ENCODE results near the gene GFER.
A peak's percentile ranks its signal among the peaks of the same experiment; 100 is the strongest.

GFER gene

GRCh38 chr16:2003827-2004641 is 20.0 kb downstream of the GFER start (continued):
- TF ChIP-seq ATF2 (tag by site-specific recombination; IDR thresholded peaks at IDR 0.05; ENCODE audit: low read depth) (no peak), ZIC2 (tag by site-specific recombination; IDR thresholded peaks at IDR 0.05) (peak; percentile 62), ZNF654 (tag by site-specific recombination; IDR thresholded peaks at IDR 0.05; ENCODE audit: low read depth) (peak; percentile 35; the same call in 1 of the 2 replicates), ZNF155 (tag by site-specific recombination; IDR thresholded peaks at IDR 0.05) (no peak), ZNF148 (tag by site-specific recombination; IDR thresholded peaks at IDR 0.05; ENCODE audit: borderline replicate concordance) (no peak), REPIN1 (tag by site-specific recombination; IDR thresholded peaks at IDR 0.05; ENCODE audit: low read depth) (no peak), ZNF747 (tag by site-specific recombination; IDR thresholded peaks at IDR 0.05) (no peak), ZBTB49 (tag by site-specific recombination; IDR thresholded peaks at IDR 0.05; ENCODE audit: low read depth) (no peak), ZNF530 (tag by site-specific recombination; IDR thresholded peaks at IDR 0.05; ENCODE audit: low read depth) (no peak), ZEB2 (tag by site-specific recombination; IDR thresholded peaks at IDR 0.05) (peak; percentile 77), ZNF792 (tag by site-specific recombination; IDR thresholded peaks at IDR 0.05) (no peak), SALL2 (tag by site-specific recombination; IDR thresholded peaks at IDR 0.05; ENCODE audit: borderline replicate concordance) (no peak), ZNF239 (tag by site-specific recombination; IDR thresholded peaks at IDR 0.05) (no peak), ZXDB (tag by site-specific recombination; IDR thresholded peaks at IDR 0.05) (peak; percentile 79), ZNF48 (tag by site-specific recombination; IDR thresholded peaks at IDR 0.05) (no peak), ZNF561 (tag by site-specific recombination; IDR thresholded peaks at IDR 0.05; ENCODE audit: borderline replicate concordance) (peak; percentile 69; the same call in 1 of the 2 replicates), ZNF837 (tag by site-specific recombination; IDR thresholded peaks at IDR 0.05) (no peak), ZBTB20 (tag by site-specific recombination; IDR thresholded peaks at IDR 0.05) (no peak), ZNF621 (tag by site-specific recombination; IDR thresholded peaks at IDR 0.05) (no peak), ZNF2 (tag by site-specific recombination; IDR thresholded peaks at IDR 0.05) (peak; percentile 37; the same call in 1 of the 2 replicates), ZNF585B (tag by site-specific recombination; IDR thresholded peaks at IDR 0.05) (no peak), ZNF558 (tag by site-specific recombination; IDR thresholded peaks at IDR 0.05) (no peak), ZNF433 (tag by site-specific recombination; IDR thresholded peaks at IDR 0.05; ENCODE audit: low read depth) (no peak), ZNF785 (tag by site-specific recombination; IDR thresholded peaks at IDR 0.05) (no peak), ZNF843 (tag by site-specific recombination; IDR thresholded peaks at IDR 0.05) (0 out of 2 replicates have a peak, but pooled peaks have one; percentile 38)
- TF ChIP-seq, protein P1, sequence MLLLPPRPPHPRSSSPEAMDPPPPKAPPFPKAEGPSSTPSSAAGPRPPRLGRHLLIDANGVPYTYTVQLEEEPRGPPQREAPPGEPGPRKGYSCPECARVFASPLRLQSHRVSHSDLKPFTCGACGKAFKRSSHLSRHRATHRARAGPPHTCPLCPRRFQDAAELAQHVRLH (tag by site-specific recombination; IDR thresholded peaks at IDR 0.05): no peak
- TF ChIP-seq, protein P2, sequence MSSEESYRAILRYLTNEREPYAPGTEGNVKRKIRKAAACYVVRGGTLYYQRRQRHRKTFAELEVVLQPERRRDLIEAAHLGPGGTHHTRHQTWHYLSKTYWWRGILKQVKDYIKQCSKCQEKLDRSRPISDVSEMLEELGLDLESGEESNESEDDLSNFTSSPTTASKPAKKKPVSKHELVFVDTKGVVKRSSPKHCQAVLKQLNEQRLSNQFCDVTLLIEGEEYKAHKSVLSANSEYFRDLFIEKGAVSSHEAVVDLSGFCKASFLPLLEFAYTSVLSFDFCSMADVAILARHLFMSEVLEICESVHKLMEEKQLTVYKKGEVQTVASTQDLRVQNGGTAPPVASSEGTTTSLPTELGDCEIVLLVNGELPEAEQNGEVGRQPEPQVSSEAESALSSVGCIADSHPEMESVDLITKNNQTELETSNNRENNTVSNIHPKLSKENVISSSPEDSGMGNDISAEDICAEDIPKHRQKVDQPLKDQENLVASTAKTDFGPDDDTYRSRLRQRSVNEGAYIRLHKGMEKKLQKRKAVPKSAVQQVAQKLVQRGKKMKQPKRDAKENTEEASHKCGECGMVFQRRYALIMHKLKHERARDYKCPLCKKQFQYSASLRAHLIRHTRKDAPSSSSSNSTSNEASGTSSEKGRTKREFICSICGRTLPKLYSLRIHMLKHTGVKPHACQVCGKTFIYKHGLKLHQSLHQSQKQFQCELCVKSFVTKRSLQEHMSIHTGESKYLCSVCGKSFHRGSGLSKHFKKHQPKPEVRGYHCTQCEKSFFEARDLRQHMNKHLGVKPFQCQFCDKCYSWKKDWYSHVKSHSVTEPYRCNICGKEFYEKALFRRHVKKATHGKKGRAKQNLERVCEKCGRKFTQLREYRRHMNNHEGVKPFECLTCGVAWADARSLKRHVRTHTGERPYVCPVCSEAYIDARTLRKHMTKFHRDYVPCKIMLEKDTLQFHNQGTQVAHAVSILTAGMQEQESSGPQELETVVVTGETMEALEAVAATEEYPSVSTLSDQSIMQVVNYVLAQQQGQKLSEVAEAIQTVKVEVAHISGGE (tag by site-specific recombination; conservative IDR thresholded peaks at IDR 0.05; ENCODE audit: low read depth): peak; percentile 33; the same call in 1 of the 2 replicates
- TF ChIP-seq, protein P3, sequence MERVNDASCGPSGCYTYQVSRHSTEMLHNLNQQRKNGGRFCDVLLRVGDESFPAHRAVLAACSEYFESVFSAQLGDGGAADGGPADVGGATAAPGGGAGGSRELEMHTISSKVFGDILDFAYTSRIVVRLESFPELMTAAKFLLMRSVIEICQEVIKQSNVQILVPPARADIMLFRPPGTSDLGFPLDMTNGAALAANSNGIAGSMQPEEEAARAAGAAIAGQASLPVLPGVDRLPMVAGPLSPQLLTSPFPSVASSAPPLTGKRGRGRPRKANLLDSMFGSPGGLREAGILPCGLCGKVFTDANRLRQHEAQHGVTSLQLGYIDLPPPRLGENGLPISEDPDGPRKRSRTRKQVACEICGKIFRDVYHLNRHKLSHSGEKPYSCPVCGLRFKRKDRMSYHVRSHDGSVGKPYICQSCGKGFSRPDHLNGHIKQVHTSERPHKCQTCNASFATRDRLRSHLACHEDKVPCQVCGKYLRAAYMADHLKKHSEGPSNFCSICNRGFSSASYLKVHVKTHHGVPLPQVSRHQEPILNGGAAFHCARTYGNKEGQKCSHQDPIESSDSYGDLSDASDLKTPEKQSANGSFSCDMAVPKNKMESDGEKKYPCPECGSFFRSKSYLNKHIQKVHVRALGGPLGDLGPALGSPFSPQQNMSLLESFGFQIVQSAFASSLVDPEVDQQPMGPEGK (tag by site-specific recombination; IDR thresholded peaks at IDR 0.05): peak; percentile 72
